ENCODE results near the gene KIF1B.
"Not testable (repeated sequence)": the region's sequence is repeated elsewhere in the genome, so short reads cannot be mapped to it uniquely, and the experiment has no call there.

The KIF1B gene

GRCh38 chr1:10196976-10197375, 13.4 kb upstream of the KIF1B start:
- H4K20me1 ChIP-seq (ENCODE audit: insufficient read depth, low read length): no peaks in the 10 kb centered on the region

GRCh38 chr1:10200620-10201019, 9.8 kb upstream of the KIF1B start:
- no peaks in the 10 kb centered on the region for H3K9me3 ChIP-seq (ENCODE audit: low read length)
- no peaks in the 10 kb centered on the region for H3K36me3 ChIP-seq (ENCODE audit: insufficient read depth, low read length)
- TF ChIP-seq EZH2 (IDR thresholded peaks at IDR 0.05; ENCODE audit: borderline replicate concordance, low read length): no peak
- no peak for TF ChIP-seq CTCF (IDR thresholded peaks at IDR 0.05; ENCODE audit: low read length)
- H2AFZ ChIP-seq (ENCODE audit: low read length): no peak overlapping the region
- H4K20me1 ChIP-seq (ENCODE audit: insufficient read depth, low read length): no peaks in the 10 kb centered on the region
- H3K4me1 ChIP-seq (ENCODE audit: insufficient read depth, low read length, severe bottlenecking): no peaks in the 10 kb centered on the region
- H3K79me2 ChIP-seq (ENCODE audit: insufficient read depth, low read length): no peaks in the 10 kb centered on the region
- no peak overlapping the region for H3K27ac ChIP-seq (ENCODE audit: low read depth, low read length, poor library complexity, severe bottlenecking)
- 0 out of 2 replicates have a peak, but pooled peaks cover 6% of the 10 kb centered on the region for H3K27me3 ChIP-seq (ENCODE audit: insufficient read depth, low read length)
- H3K9ac ChIP-seq (ENCODE audit: low read length): no peak overlapping the region
- H3K4me2 ChIP-seq (ENCODE audit: low read length): no peak overlapping the region
- H3F3A ChIP-seq (ENCODE audit: insufficient read depth, low read length): no peaks in the 10 kb centered on the region
- H3K4me3 ChIP-seq (ENCODE audit: low read depth, low read length, poor library complexity, severe bottlenecking): no peak overlapping the region
- H3K9me2 ChIP-seq (ENCODE audit: low read depth, low read length): no peaks in the 10 kb centered on the region

More at GRCh38 chr1:10196976-10197375, 13.4 kb upstream of the KIF1B start:
- Histone ChIP-seq H3K9me2 (ENCODE audit: low read depth, low read length) (no peaks in the 10 kb centered on the region), H2AFZ (ENCODE audit: low read length) (no peak overlapping the region), H3K9ac (ENCODE audit: low read length) (no peak overlapping the region), H3K9me3 (ENCODE audit: low read length) (no peaks in the 10 kb centered on the region), H3K4me3 (ENCODE audit: low read depth, low read length, poor library complexity, severe bottlenecking) (no peak overlapping the region), H3F3A (ENCODE audit: insufficient read depth, low read length) (no peaks in the 10 kb centered on the region), H3K4me1 (ENCODE audit: insufficient read depth, low read length, severe bottlenecking) (no peaks in the 10 kb centered on the region), H3K36me3 (ENCODE audit: insufficient read depth, low read length) (no peaks in the 10 kb centered on the region), H3K27ac (ENCODE audit: low read depth, low read length, poor library complexity, severe bottlenecking) (no peak overlapping the region), H3K27me3 (ENCODE audit: insufficient read depth, low read length) (peaks cover 9% of the 10 kb centered on the region; the same call in 1 of the 2 replicates), H3K4me2 (ENCODE audit: low read length) (no peak overlapping the region), H3K79me2 (ENCODE audit: insufficient read depth, low read length) (no peaks in the 10 kb centered on the region)
- no peak for TF ChIP-seq CTCF (IDR thresholded peaks at IDR 0.05; ENCODE audit: low read length)
- no peak for TF ChIP-seq EZH2 (IDR thresholded peaks at IDR 0.05; ENCODE audit: borderline replicate concordance, low read length)

- Histone ChIP-seq H3K79me2 (ENCODE audit: insufficient read depth, low read length) (no peaks in the 10 kb centered on the region), H3F3A (ENCODE audit: insufficient read depth, low read length) (no peaks in the 10 kb centered on the region), H3K27ac (ENCODE audit: low read depth, low read length, poor library complexity, severe bottlenecking) (no peak overlapping the region), H3K36me3 (ENCODE audit: insufficient read depth, low read length) (no peaks in the 10 kb centered on the region), H3K4me1 (ENCODE audit: insufficient read depth, low read length, severe bottlenecking) (peaks cover 2% of the 10 kb centered on the region), H4K20me1 (ENCODE audit: insufficient read depth, low read length) (no peaks in the 10 kb centered on the region), H3K27me3 (ENCODE audit: insufficient read depth, low read length) (no peaks in the 10 kb centered on the region), H3K9me3 (ENCODE audit: low read length) (no peaks in the 10 kb centered on the region), H3K9me2 (ENCODE audit: low read depth, low read length) (no peaks in the 10 kb centered on the region), H3K9ac (ENCODE audit: low read length) (no peak overlapping the region), H3K4me2 (ENCODE audit: low read length) (no peak overlapping the region), H2AFZ (ENCODE audit: low read length) (no peak overlapping the region), H3K4me3 (ENCODE audit: low read depth, low read length, poor library complexity, severe bottlenecking) (no peak overlapping the region)
- TF ChIP-seq EZH2 (IDR thresholded peaks at IDR 0.05; ENCODE audit: borderline replicate concordance, low read length) (no peak), CTCF (IDR thresholded peaks at IDR 0.05; ENCODE audit: low read length) (no peak)
Observed at GRCh38 chr1:10204003-10204642, 6.2 kb upstream of the KIF1B start.

GRCh38 chr1:10205206-10205605, 5.2 kb upstream of the KIF1B start:
- not testable (repeated sequence) for H3K36me3 ChIP-seq (ENCODE audit: insufficient read depth, low read length); H3K4me3 ChIP-seq (ENCODE audit: low read depth, low read length, poor library complexity, severe bottlenecking); H3K9ac ChIP-seq (ENCODE audit: low read length); H3K79me2 ChIP-seq (ENCODE audit: insufficient read depth, low read length); H4K20me1 ChIP-seq (ENCODE audit: insufficient read depth, low read length); H3K9me3 ChIP-seq (ENCODE audit: low read length); H3K27me3 ChIP-seq (ENCODE audit: insufficient read depth, low read length); H3F3A ChIP-seq (ENCODE audit: insufficient read depth, low read length); H3K27ac ChIP-seq (ENCODE audit: low read depth, low read length, poor library complexity, severe bottlenecking); H3K4me2 ChIP-seq (ENCODE audit: low read length); H3K9me2 ChIP-seq (ENCODE audit: low read depth, low read length); H2AFZ ChIP-seq (ENCODE audit: low read length); H3K4me1 ChIP-seq (ENCODE audit: insufficient read depth, low read length, severe bottlenecking)

All from OCI-LY1 (cell line).